ENCODE results near the gene DEDD2. TPM values are rescaled to one million over a fixed set of nuclear protein-coding genes. Genes with fewer than 3 reads are reported as not detected.

The DEDD2 gene
- total and polyA plus RNA-seq, 10 of the 15 experiments (the other 5 are each of a cell fraction or from before 2014, with no cell fraction given): 2.5 to 24.7 (median 17.6) TPM

- TF ChIP-seq ASH2L (IDR thresholded peaks at IDR 0.05; ENCODE audit: borderline replicate concordance, low read depth) (no peak), ZSCAN29 (IDR thresholded peaks at IDR 0.05) (no peak), CBX5 (IDR thresholded peaks at IDR 0.05; ENCODE audit: low read depth) (no peak), BMI1 (IDR thresholded peaks at IDR 0.05; ENCODE audit: borderline replicate concordance) (no peak), STAT1 (conservative IDR thresholded peaks at IDR 0.05) (peak; percentile 97; the same call in 1 of the 2 replicates), JUNB (IDR thresholded peaks at IDR 0.05) (no peak), EED (IDR thresholded peaks at IDR 0.05; ENCODE audit: low read depth) (no peak), E4F1 (IDR thresholded peaks at IDR 0.05; ENCODE audit: borderline replicate concordance, partially characterized antibody) (peak; percentile 86), IRF5 (IDR thresholded peaks at IDR 0.05; ENCODE audit: borderline replicate concordance) (no peak), ZNF207 (IDR thresholded peaks at IDR 0.05; ENCODE audit: borderline replicate concordance) (peak; percentile 90), POLR2AphosphoS2 (IDR thresholded peaks at IDR 0.05; ENCODE audit: low read depth, low read length) (no peak), BHLHE40 (IDR thresholded peaks at IDR 0.05; ENCODE audit: borderline replicate concordance in 1 of 2, low read depth in 2 of 2, low read length in 1 of 2) (peak in 1 of 2 experiments; percentile 54; a peak in 1 of 4 replicates), RAD21 (IDR thresholded peaks at IDR 0.05; ENCODE audit: insufficient read depth, low read depth, low read length) (peak; percentile 40; the same call in 1 of the 2 replicates), EZH2 (IDR thresholded peaks at IDR 0.05; ENCODE audit: borderline replicate concordance, control insufficient read depth, low read depth, low read length) (no peak), HDAC2 (IDR thresholded peaks at IDR 0.05) (no peak), NBN (IDR thresholded peaks at IDR 0.05) (no peak; the same call in 1 of the 2 replicates), ZZZ3 (IDR thresholded peaks at IDR 0.05; ENCODE audit: control insufficient read depth, insufficient read length, low read depth) (no peak), KAT2A (conservative IDR thresholded peaks at IDR 0.05; ENCODE audit: control insufficient read depth, low read depth, low read length) (no peak), SPI1 (IDR thresholded peaks at IDR 0.05; ENCODE audit: borderline replicate concordance, insufficient read depth, low read depth, low read length) (peak; percentile 70; the same call in 1 of the 2 replicates)
- TF ChIP-seq, protein P1, sequence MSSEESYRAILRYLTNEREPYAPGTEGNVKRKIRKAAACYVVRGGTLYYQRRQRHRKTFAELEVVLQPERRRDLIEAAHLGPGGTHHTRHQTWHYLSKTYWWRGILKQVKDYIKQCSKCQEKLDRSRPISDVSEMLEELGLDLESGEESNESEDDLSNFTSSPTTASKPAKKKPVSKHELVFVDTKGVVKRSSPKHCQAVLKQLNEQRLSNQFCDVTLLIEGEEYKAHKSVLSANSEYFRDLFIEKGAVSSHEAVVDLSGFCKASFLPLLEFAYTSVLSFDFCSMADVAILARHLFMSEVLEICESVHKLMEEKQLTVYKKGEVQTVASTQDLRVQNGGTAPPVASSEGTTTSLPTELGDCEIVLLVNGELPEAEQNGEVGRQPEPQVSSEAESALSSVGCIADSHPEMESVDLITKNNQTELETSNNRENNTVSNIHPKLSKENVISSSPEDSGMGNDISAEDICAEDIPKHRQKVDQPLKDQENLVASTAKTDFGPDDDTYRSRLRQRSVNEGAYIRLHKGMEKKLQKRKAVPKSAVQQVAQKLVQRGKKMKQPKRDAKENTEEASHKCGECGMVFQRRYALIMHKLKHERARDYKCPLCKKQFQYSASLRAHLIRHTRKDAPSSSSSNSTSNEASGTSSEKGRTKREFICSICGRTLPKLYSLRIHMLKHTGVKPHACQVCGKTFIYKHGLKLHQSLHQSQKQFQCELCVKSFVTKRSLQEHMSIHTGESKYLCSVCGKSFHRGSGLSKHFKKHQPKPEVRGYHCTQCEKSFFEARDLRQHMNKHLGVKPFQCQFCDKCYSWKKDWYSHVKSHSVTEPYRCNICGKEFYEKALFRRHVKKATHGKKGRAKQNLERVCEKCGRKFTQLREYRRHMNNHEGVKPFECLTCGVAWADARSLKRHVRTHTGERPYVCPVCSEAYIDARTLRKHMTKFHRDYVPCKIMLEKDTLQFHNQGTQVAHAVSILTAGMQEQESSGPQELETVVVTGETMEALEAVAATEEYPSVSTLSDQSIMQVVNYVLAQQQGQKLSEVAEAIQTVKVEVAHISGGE (CRISPR knock-in tag; IDR thresholded peaks at IDR 0.05): no peak
- TF ChIP-seq, protein P2, sequence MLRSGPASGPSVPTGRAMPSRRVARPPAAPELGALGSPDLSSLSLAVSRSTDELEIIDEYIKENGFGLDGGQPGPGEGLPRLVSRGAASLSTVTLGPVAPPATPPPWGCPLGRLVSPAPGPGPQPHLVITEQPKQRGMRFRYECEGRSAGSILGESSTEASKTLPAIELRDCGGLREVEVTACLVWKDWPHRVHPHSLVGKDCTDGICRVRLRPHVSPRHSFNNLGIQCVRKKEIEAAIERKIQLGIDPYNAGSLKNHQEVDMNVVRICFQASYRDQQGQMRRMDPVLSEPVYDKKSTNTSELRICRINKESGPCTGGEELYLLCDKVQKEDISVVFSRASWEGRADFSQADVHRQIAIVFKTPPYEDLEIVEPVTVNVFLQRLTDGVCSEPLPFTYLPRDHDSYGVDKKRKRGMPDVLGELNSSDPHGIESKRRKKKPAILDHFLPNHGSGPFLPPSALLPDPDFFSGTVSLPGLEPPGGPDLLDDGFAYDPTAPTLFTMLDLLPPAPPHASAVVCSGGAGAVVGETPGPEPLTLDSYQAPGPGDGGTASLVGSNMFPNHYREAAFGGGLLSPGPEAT (IDR thresholded peaks at IDR 0.05; ENCODE audit: low read depth): peak; percentile 65
These were observed 27.1 kb upstream of the DEDD2 start (continued) for GRCh38 chr19:42244347-42245220.

All from GM12878 (cell line).